MCF 10A (cell line): ENCODE data around the gene GPC6. TPM values are rescaled to one million over a fixed set of nuclear protein-coding genes. Genes with fewer than 3 reads are reported as not detected.

Experiments used
- BruUV-seq: library from RNA; stranded (reverse); fragments of 400-500 nt; replicated peaks from 2 replicates; lab custom pipeline; 2021; lab: Mats Ljungman, UMichigan
- CTCF ChIA-PET: fragments of 300-600 bp; sonication (Branson Sonifier 250); formaldehyde crosslinking; extraction: SDS; loops from one replicate; lab custom pipeline; 2021; ENCODE audit warnings: antibody characterized with exemption, inconsistent platforms; lab: Yijun Ruan, JAX
- POLR2A ChIA-PET: fragments of 300-600, 350-650 bp; sonication (Branson Sonifier 250); formaldehyde crosslinking; extraction: SDS; loops from one replicate; lab custom pipeline; 2020; ENCODE audit warnings: antibody characterized with exemption, inconsistent platforms; lab: Yijun Ruan, JAX
- DNase-seq: peaks from one replicate; pipeline ENCODE4 v3.0.0-alpha.2; 2018; ENCODE audit not compliant: unreplicated experiment
- H3K27ac Mint-ChIP-seq: one replicate; pipeline ENCODE4 v1.8.0; 2022; ENCODE audit warnings: mild to moderate bottlenecking, low read depth, mixed read lengths; ENCODE audit not compliant: unreplicated experiment
- H3K27me3 Mint-ChIP-seq: one replicate; pipeline ENCODE4 v1.8.0; 2022; ENCODE audit warnings: mixed read lengths; ENCODE audit not compliant: insufficient read depth, unreplicated experiment
- H3K36me3 Mint-ChIP-seq: one replicate; pipeline ENCODE4 v1.8.0; 2022; ENCODE audit warnings: mild to moderate bottlenecking, moderate library complexity, mixed read lengths; ENCODE audit not compliant: insufficient read depth, unreplicated experiment
- H3K4me1 Mint-ChIP-seq: one replicate; pipeline ENCODE4 v1.8.0; 2022; ENCODE audit warnings: mixed read lengths; ENCODE audit not compliant: insufficient read depth, unreplicated experiment
- H3K4me3 Mint-ChIP-seq: one replicate; pipeline ENCODE4 v1.8.0; 2022; ENCODE audit warnings: mild to moderate bottlenecking, moderate library complexity, mixed read lengths; ENCODE audit not compliant: unreplicated experiment
- H3K9me3 Mint-ChIP-seq: one replicate; pipeline ENCODE4 v1.8.0; 2022; ENCODE audit warnings: mixed read lengths; ENCODE audit not compliant: unreplicated experiment
- CTCF ChIP-seq: fragments of 200-600 bp; IDR thresholded peaks from one replicate; pipeline ENCODE4 v1.8.0; 2022; ENCODE audit warnings: antibody characterized with exemption, mild to moderate bottlenecking; ENCODE audit not compliant: unreplicated experiment
- intact Hi-C: fragments of 100-400 bp; cut with micrococcal nuclease; formaldehyde crosslinking; loops from 2 replicates; pipeline ENCODE4 v1.14.1; 2022
- total RNA-seq: library from RNA; stranded (reverse); gene quantifications from 2 replicates; pipeline ENCODE4 v1.2.3, GENCODE V29; 2022

GPC6 gene
- total RNA-seq, 1 experiment from 2014 or later = 8.4 TPM

GRCh38 chr13:93769607-93770006 is 543.0 kb downstream of the GPC6 start:
- H3K27me3 Mint-ChIP-seq = no peaks in the 10 kb centered on the region
- TF ChIP-seq CTCF = no peak
- CTCF ChIA-PET = no interaction called here
- no TSS peak for BruUV-seq
- intact Hi-C loops = no loop called here
- POLR2A ChIA-PET = no interaction called here
- H3K36me3 Mint-ChIP-seq = no peaks in the 10 kb centered on the region
- no peak overlapping the region for H3K27ac Mint-ChIP-seq
- no peaks in the 10 kb centered on the region for H3K4me1 Mint-ChIP-seq
- no peak overlapping the region for H3K4me3 Mint-ChIP-seq
- DNase-seq = no peak
- H3K9me3 Mint-ChIP-seq = no peaks in the 10 kb centered on the region

GRCh38 chr13:93771227-93771626 is 544.6 kb downstream of the GPC6 start:
- Mint-ChIP-seq H3K27me3 (no peaks in the 10 kb centered on the region), H3K9me3 (no peaks in the 10 kb centered on the region), H3K36me3 (no peaks in the 10 kb centered on the region), H3K4me3 (no peak overlapping the region), H3K27ac (no peak overlapping the region), H3K4me1 (no peaks in the 10 kb centered on the region)
- no peak for DNase-seq
- POLR2A ChIA-PET = no interaction called here
- intact Hi-C loops = no loop called here
- no peak for TF ChIP-seq CTCF
- CTCF ChIA-PET = no interaction called here
- BruUV-seq = no TSS peak

GRCh38 chr13:93771782-93772181 is 545.2 kb downstream of the GPC6 start:
- ChIA-PET CTCF (no interaction called here), POLR2A (no interaction called here)
- Mint-ChIP-seq H3K27me3 (no peaks in the 10 kb centered on the region), H3K36me3 (no peaks in the 10 kb centered on the region), H3K4me1 (no peaks in the 10 kb centered on the region), H3K9me3 (no peaks in the 10 kb centered on the region), H3K4me3 (no peak overlapping the region), H3K27ac (no peak overlapping the region)
- DNase-seq = no peak
- no TSS peak for BruUV-seq
- TF ChIP-seq CTCF = no peak
- intact Hi-C loops = no loop called here

- intact Hi-C loops = no loop called here
- no peak for DNase-seq
- Mint-ChIP-seq H3K27ac (no peak overlapping the region), H3K9me3 (no peaks in the 10 kb centered on the region), H3K36me3 (no peaks in the 10 kb centered on the region), H3K27me3 (no peaks in the 10 kb centered on the region), H3K4me3 (no peak overlapping the region), H3K4me1 (no peaks in the 10 kb centered on the region)
- no peak for TF ChIP-seq CTCF
- POLR2A ChIA-PET = no interaction called here
- BruUV-seq = no TSS peak
- CTCF ChIA-PET = interaction anchor here (0.6 kb wide), 2 partner anchors 111 to 1600 kb away, joined by 3 to 5 read pairs; no protein-coding TSS in a partner anchor
These were observed 547.9 kb downstream of the GPC6 start for GRCh38 chr13:93774506-93774905.
